Kidney (tissue), 22 donors: ENCODE data around the gene MFSD6L. TPM values are rescaled to one million over a fixed set of nuclear protein-coding genes. Genes with fewer than 3 reads are reported as not detected.

Experiments
- DNase-seq, 5 donors: peaks; one replicate each; pipeline ENCODE4 v3.0.0-alpha.2; 2013 to 2020
- FAIRE-seq: peaks from 2 replicates; lab custom pipeline; 2012; peaks lifted over from hg19 to GRCh38; lab: Jason Lieb, UNC
- H3K27ac ChIP-seq, 2 donors: one replicate each; pipeline ENCODE4 v1.7.0; 2013; ENCODE audit warnings: low read depth in 2 of 2, low read length in 2 of 2, inconsistent platforms in 1 of 2
- H3K27me3 ChIP-seq: one replicate; pipeline ENCODE4 v1.7.1; 2013; ENCODE audit warnings: low read length, inconsistent platforms; ENCODE audit not compliant: control insufficient read depth, insufficient read depth
- H3K36me3 ChIP-seq, 3 donors: one replicate each; pipeline versions ENCODE4 v1.7.0 to v1.7.1; 2013; ENCODE audit warnings: low read length in 3 of 3, control low read depth in 1 of 3, inconsistent platforms in 1 of 3; ENCODE audit not compliant: insufficient read depth in 3 of 3, control insufficient read depth in 2 of 3
- H3K4me1 ChIP-seq, 3 donors: one replicate each; pipeline versions ENCODE4 v1.7.0 to v1.7.1; 2013; ENCODE audit warnings: low read length in 3 of 3, inconsistent platforms in 1 of 3, low read depth in 1 of 3; ENCODE audit not compliant: control insufficient read depth in 2 of 3, insufficient read depth in 2 of 3
- H3K4me3 ChIP-seq, 3 donors: one replicate each; pipeline versions ENCODE4 v1.7.0 to v1.8.1; 2013; ENCODE audit warnings: low read length in 3 of 3, control low read depth in 1 of 3, inconsistent platforms in 1 of 3
- H3K9ac ChIP-seq, 3 donors: one replicate each; pipeline versions ENCODE4 v1.7.0 to v1.7.1; 2013; ENCODE audit warnings: low read length in 3 of 3, control low read depth in 1 of 3, inconsistent platforms in 1 of 3
- H3K9me3 ChIP-seq, 3 donors: one replicate each; pipeline versions ENCODE4 v1.7.0 to v1.7.1; 2013; ENCODE audit warnings: low read length in 3 of 3, control low read depth in 1 of 3, inconsistent platforms in 1 of 3; ENCODE audit not compliant: control insufficient read depth in 2 of 3, insufficient read depth in 1 of 3
- intact Hi-C: fragments of 100-400 bp; cut with DNase I; formaldehyde crosslinking; loops from one replicate; pipeline ENCODE4 v1.11.1; 2022
- long read RNA-seq, 10 donors: library from polyadenylated mRNA in 1 of 10; unstranded in 1 of 10; transcript quantifications; one replicate each; pipeline ENCODE4 v2.0.0 and lab custom pipeline, GENCODE V29; 2021 to 2026
- polyA plus RNA-seq: library from polyadenylated mRNA; stranded (reverse); fragments of 350-450 nt; fragmentation: Illumina TruSeq; extraction: RNeasy Lipid Tissue Mini Kit (QIAGEN cat#74804); gene quantifications from one replicate; pipeline ENCODE4 v1.2.3, GENCODE V29; 2014; ENCODE audit warnings: low read depth, low replicate concordance; ENCODE audit not compliant: insufficient read depth
- total RNA-seq: library from RNA; stranded (reverse); fragmentation: NEBNext Ultra II Directional; extraction: Animal tissue kit (Norgen Biotek cat#: 25700); gene quantifications from one replicate; pipeline ENCODE4 v1.2.1, GENCODE V29; 2021
- TF ChIP-seq, protein P1 (sequence below): IDR thresholded peaks from 3 replicates; pipeline ENCODE4 v1.5.1; 2012; ENCODE audit warnings: mild to moderate bottlenecking, moderate library complexity, borderline replicate concordance; ENCODE audit not compliant: insufficient read depth; ENCODE audit errors: extremely low read depth
- donor health status: control.
- donor health status: control.
- donor health status: control.
- donor health status: control.
- donor health status: control.
- donor health status: DM: yes; HTN: yes; CAD: no.
- donor health status: Normal renal cell carcinoma (clear cell type).

MFSD6L gene, protein sequence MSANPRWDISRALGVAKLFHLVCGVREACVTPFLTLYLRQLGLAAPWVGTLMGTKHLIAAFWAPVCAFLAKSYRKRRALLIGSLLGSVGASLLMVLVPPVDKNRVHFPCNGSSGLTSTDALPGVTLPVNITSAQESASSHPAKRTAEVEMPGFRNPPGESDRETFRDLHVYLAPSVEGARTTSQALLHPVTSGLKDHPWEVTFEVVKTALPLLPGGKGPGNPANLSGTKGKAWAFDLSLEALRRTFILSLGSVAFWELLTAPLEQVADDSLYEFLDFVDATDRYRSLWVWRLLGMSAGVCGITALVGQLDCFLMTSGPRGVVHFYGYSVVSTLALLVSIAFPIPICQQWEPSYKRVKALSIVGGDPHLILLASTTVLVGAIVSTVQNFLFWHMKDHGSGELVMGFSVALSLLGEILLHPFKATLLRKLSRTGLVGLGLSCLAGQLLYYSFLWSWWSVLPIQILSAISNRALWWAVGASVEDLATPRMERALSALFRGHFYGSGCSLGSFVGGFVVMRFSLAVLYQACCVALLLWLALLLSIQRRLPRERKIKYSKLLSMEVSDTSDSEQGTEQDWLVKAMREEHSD
- total RNA-seq (3.8 TPM), polyA plus RNA-seq (3.1 TPM)
- long read RNA-seq, donor 1, partial matches to known transcripts = 0 of 2 reads
- long read RNA-seq, donor 1, other reads (novel, unspliced or antisense) = 0 of 2 reads
- long read RNA-seq, donor 2, transcript MFSD6L-201 (1 exons, 2,188 nt) = major isoform, 6 of 6 reads
- long read RNA-seq, donor 2, partial matches to known transcripts = 0 of 6 reads
- long read RNA-seq, donor 2, other reads (novel, unspliced or antisense) = 0 of 6 reads
- long read RNA-seq, donor 3, transcript MFSD6L-201 (1 exons, 2,188 nt) = major isoform, 6 of 6 reads
- long read RNA-seq, donor 3, partial matches to known transcripts = 0 of 6 reads
- long read RNA-seq, donor 3, other reads (novel, unspliced or antisense) = 0 of 6 reads
- long read RNA-seq, donor 4, partial matches to known transcripts = 0 of 3 reads
- long read RNA-seq, donor 4, other reads (novel, unspliced or antisense) = 0 of 3 reads
- long read RNA-seq, donor 5 = 0 reads
- long read RNA-seq, donor 6, partial matches to known transcripts = 0 of 4 reads
- long read RNA-seq, donor 6, other reads (novel, unspliced or antisense) = 0 of 4 reads
- long read RNA-seq, donor 7, transcript MFSD6L-201 (1 exons, 2,188 nt) = major isoform, 9 of 9 reads
- long read RNA-seq, donor 7, partial matches to known transcripts = 0 of 9 reads
- long read RNA-seq, donor 7, other reads (novel, unspliced or antisense) = 0 of 9 reads
- long read RNA-seq, donor 8, transcript MFSD6L-201 (1 exons, 2,188 nt) = major isoform, 7 of 7 reads
- long read RNA-seq, donor 8, partial matches to known transcripts = 0 of 7 reads
- long read RNA-seq, donor 8, other reads (novel, unspliced or antisense) = 0 of 7 reads
- long read RNA-seq, donor 9, partial matches to known transcripts = 0 of 2 reads
- long read RNA-seq, donor 9, other reads (novel, unspliced or antisense) = 0 of 2 reads
- long read RNA-seq, donor 10, transcript MFSD6L-201 (1 exons, 2,188 nt) = major isoform, 6 of 6 reads
- long read RNA-seq, donor 10, partial matches to known transcripts = 0 of 6 reads
- long read RNA-seq, donor 10, other reads (novel, unspliced or antisense) = 0 of 6 reads

DNA sequence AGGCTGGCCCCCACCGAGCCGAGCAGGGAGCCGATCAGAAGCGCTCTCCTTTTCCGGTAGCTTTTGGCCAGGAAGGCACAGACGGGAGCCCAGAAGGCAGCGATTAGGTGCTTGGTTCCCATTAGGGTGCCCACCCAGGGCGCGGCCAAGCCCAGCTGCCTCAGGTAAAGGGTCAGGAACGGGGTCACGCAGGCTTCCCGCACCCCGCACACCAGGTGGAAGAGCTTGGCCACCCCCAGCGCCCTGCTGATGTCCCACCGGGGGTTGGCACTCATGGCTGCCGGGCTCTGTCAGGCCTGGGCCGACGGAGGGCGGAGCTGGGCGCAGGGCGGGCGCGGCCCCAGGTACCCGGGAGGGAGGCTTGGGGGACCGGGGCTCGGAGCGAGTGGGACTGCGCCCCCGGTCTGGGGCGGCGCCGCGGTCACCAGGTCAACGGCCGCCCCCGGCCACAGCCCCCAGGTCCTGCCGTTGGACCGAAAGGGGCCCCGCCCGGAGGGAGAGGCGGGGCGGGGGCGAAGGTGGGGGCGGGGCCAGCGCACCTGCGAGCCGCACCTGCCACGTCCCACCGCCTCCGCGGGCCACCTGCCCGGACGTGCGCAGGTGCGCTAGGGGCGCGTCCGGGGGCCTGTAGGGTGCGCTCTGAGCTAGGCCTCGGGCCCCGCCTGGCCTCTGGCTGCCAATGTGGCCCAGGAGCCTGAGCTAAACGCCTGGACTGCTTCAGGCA is at the start of gene MFSD6L:
Gene MFSD6L (minus strand): TSS at position 520 of the 724 bp plus-strand sequence. CDS start 245 bp downstream, at position 275.
- no peaks in the 10 kb centered on the region for H3K27me3 ChIP-seq
- peak within 1 kb of the TSS in 1 of 3 donors; percentile 26 for H3K9ac ChIP-seq
- intact Hi-C loops = no loop called here
- TF ChIP-seq, protein P1, sequence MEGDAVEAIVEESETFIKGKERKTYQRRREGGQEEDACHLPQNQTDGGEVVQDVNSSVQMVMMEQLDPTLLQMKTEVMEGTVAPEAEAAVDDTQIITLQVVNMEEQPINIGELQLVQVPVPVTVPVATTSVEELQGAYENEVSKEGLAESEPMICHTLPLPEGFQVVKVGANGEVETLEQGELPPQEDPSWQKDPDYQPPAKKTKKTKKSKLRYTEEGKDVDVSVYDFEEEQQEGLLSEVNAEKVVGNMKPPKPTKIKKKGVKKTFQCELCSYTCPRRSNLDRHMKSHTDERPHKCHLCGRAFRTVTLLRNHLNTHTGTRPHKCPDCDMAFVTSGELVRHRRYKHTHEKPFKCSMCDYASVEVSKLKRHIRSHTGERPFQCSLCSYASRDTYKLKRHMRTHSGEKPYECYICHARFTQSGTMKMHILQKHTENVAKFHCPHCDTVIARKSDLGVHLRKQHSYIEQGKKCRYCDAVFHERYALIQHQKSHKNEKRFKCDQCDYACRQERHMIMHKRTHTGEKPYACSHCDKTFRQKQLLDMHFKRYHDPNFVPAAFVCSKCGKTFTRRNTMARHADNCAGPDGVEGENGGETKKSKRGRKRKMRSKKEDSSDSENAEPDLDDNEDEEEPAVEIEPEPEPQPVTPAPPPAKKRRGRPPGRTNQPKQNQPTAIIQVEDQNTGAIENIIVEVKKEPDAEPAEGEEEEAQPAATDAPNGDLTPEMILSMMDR = peak; percentile 25
- no peak for FAIRE-seq
- peak within 1 kb of the TSS in 1 of 2 donors; percentile 22 for H3K27ac ChIP-seq
- no peaks in the 10 kb centered on the region for H3K9me3 ChIP-seq
- peak; percentile 69 to 89 (median 78) for DNase-seq
- H3K36me3 ChIP-seq = no peaks in the 10 kb centered on the region
- peaks cover 0 to 10% (median 4%) of the 10 kb centered on the region in 3 donors for H3K4me1 ChIP-seq
- peak within 1 kb of the TSS in 1 of 3 donors; percentile 46 for H3K4me3 ChIP-seq

DNA sequence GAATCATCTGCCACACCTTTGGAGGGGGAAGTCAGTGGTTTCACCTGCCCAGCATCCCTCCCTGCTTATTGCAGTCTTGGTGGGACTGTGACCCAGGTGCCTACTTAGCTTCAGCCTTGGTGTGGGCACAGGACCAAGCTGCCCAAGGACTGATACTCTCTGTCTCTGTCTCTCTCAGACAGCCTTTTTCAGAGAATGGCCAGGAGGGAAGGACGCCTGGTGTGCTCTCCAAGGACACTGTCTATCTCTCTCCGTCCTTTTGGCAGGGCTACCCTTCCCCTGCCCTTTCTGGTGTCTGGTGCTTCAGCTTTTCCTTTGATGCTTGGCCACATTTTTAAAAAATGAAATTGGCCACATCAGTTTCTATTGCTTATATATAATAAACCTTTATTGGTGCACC is 48.7 kb upstream of the MFSD6L start:
- intact Hi-C loops = no loop called here
- Histone ChIP-seq H3K27ac (no peak overlapping the region), H3K9me3 (no peaks in the 10 kb centered on the region), H3K27me3 (no peaks in the 10 kb centered on the region), H3K9ac (no peak overlapping the region), H3K36me3 (no peaks in the 10 kb centered on the region), H3K4me3 (no peak overlapping the region), H3K4me1 (no peaks in the 10 kb centered on the region)
- TF ChIP-seq, protein P1 = no peak
- FAIRE-seq (no peak), DNase-seq (no peak)

DNA sequence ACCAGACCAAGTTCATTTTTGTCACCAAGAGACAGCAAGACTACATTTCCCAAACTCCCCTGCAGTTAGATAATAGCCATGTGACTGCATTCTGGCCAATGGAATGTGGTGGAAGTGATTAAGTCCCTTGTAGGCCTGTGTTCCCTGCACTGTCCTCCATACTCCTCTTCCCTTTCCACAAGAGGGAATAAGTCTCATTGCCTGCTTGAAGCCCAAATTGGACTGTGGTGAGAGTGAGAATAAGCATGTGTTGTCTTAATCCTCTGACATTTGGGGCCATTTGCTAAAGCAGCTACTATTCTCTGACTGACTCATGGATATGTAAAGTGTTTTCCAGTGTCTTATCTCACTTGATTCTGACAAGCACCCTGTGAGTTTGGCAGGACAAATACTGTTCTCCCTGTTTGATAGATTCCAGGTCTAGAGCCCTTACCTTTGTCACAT is 47.6 kb upstream of the MFSD6L start:
- Histone ChIP-seq H3K4me3 (no peak overlapping the region), H3K9me3 (no peaks in the 10 kb centered on the region), H3K4me1 (no peaks in the 10 kb centered on the region), H3K9ac (no peak overlapping the region), H3K36me3 (no peaks in the 10 kb centered on the region), H3K27me3 (no peaks in the 10 kb centered on the region), H3K27ac (no peak overlapping the region)
- DNase-seq (peak in 1 of 5 donors; percentile 49), FAIRE-seq (no peak)
- intact Hi-C loops = no loop called here
- TF ChIP-seq, protein P1 = no peak
